ENCODE data around the gene ASS1. TPM values are rescaled to one million over a fixed set of nuclear protein-coding genes. Genes with fewer than 3 reads are reported as not detected.

ASS1 gene
- total and polyA plus RNA-seq, 2 donors (not counting 1 experiment from before 2014, with no cell fraction given), result 44.7 to 223 TPM

DNA sequence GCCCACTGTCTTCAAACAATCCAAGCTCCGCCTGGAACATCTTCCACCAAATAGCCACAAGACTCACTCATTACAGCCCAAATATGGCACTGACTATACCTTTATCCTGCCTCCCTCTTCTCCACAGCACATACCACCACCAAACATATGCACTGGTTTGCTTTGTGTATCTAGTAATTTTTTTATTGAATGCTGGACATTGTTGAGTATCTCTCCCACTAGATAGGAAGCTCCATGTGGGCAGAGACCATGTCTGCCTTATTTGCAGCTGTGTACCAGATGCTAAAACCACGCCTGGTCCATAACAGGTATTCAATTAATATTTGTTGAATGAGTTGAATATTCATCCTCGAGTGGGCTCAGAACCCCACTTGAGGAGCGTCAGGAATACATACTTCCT lies 67.4 kb downstream of the ASS1 start:
- peaks cover 6% of the 10 kb centered on the region for H3K27me3 ChIP-seq (ENCODE audit: control insufficient read depth, insufficient read depth, low read length)
- no peaks in the 10 kb centered on the region for H4K20me1 ChIP-seq (ENCODE audit: control insufficient read depth, extremely low read depth, insufficient read depth, low read length)
- H3K4me1 ChIP-seq (ENCODE audit: control insufficient read depth, extremely low read depth, insufficient read depth, low read length), result no peaks in the 10 kb centered on the region
- H3K4me3 ChIP-seq (replicated peaks in 1 of 4; ENCODE audit: control extremely low read depth in 1 of 4, insufficient read depth in 1 of 4, low read depth in 3 of 4, low read length in 4 of 4), result no peak overlapping the region
- no peak overlapping the region for H2AFZ ChIP-seq (ENCODE audit: low read length)
- H3K9me3 ChIP-seq (ENCODE audit: control insufficient read depth, insufficient read depth, low read depth, low read length), result no peaks in the 10 kb centered on the region
- no peak overlapping the region for H3K9ac ChIP-seq (ENCODE audit: insufficient read depth, low read length)
- H3K4me2 ChIP-seq (ENCODE audit: extremely low read depth, insufficient read depth, low read length), result no peak overlapping the region
- TF ChIP-seq EZH2 (IDR thresholded peaks at IDR 0.05; ENCODE audit: low read length, missing control alignments), result no peak
- TF ChIP-seq, protein P1, sequence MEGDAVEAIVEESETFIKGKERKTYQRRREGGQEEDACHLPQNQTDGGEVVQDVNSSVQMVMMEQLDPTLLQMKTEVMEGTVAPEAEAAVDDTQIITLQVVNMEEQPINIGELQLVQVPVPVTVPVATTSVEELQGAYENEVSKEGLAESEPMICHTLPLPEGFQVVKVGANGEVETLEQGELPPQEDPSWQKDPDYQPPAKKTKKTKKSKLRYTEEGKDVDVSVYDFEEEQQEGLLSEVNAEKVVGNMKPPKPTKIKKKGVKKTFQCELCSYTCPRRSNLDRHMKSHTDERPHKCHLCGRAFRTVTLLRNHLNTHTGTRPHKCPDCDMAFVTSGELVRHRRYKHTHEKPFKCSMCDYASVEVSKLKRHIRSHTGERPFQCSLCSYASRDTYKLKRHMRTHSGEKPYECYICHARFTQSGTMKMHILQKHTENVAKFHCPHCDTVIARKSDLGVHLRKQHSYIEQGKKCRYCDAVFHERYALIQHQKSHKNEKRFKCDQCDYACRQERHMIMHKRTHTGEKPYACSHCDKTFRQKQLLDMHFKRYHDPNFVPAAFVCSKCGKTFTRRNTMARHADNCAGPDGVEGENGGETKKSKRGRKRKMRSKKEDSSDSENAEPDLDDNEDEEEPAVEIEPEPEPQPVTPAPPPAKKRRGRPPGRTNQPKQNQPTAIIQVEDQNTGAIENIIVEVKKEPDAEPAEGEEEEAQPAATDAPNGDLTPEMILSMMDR (conservative IDR thresholded peaks at IDR 0.05 in 1 of 2, IDR thresholded peaks at IDR 0.05 in 1 of 2; ENCODE audit: low read depth in 1 of 2, low read length in 2 of 2), result no peak
- DNase-seq (ENCODE audit: low read depth in 2 of 2), result no peak
- no peaks in the 10 kb centered on the region for H3K79me2 ChIP-seq (ENCODE audit: control insufficient read depth, insufficient read depth, low read length)
- no peak overlapping the region for H3K27ac ChIP-seq (ENCODE audit: insufficient read depth, low read length)
- H3K36me3 ChIP-seq (ENCODE audit: control insufficient read depth, insufficient read depth, low read length), result no peaks in the 10 kb centered on the region

DNA sequence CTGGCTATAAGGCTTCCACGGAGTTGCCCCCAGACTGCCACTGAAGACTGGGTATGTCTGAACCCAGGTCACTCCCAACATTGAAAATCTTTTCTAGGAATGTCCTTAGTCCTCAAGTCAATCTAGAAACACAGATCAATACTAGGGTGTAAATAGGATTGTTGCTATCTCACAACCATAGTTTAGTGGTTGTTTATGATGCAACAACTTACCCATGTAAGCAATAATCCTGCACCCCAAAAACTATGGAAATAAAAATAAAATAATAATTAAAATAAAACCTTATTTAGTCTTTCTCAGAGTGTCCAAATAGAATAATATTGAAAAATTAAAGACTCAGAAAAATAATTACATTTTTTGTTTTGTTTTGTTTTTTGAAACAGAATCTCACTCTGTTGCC lies 68.3 kb downstream of the ASS1 start:
- H3K4me2 ChIP-seq (ENCODE audit: extremely low read depth, insufficient read depth, low read length), result no peak overlapping the region
- H3K4me3 ChIP-seq (replicated peaks in 1 of 4; ENCODE audit: control extremely low read depth in 1 of 4, insufficient read depth in 1 of 4, low read depth in 3 of 4, low read length in 4 of 4), result no peak overlapping the region
- H3K27ac ChIP-seq (ENCODE audit: insufficient read depth, low read length), result no peak overlapping the region
- no peaks in the 10 kb centered on the region for H3K4me1 ChIP-seq (ENCODE audit: control insufficient read depth, extremely low read depth, insufficient read depth, low read length)
- no peak overlapping the region for H2AFZ ChIP-seq (ENCODE audit: low read length)
- H3K9ac ChIP-seq (ENCODE audit: insufficient read depth, low read length), result no peak overlapping the region
- no peaks in the 10 kb centered on the region for H4K20me1 ChIP-seq (ENCODE audit: control insufficient read depth, extremely low read depth, insufficient read depth, low read length)
- H3K9me3 ChIP-seq (ENCODE audit: control insufficient read depth, insufficient read depth, low read depth, low read length), result no peaks in the 10 kb centered on the region
- no peaks in the 10 kb centered on the region for H3K79me2 ChIP-seq (ENCODE audit: control insufficient read depth, insufficient read depth, low read length)
- DNase-seq (ENCODE audit: low read depth in 2 of 2), result no peak
- H3K27me3 ChIP-seq (ENCODE audit: control insufficient read depth, insufficient read depth, low read length), result peaks cover 6% of the 10 kb centered on the region
- TF ChIP-seq, protein P1 (conservative IDR thresholded peaks at IDR 0.05 in 1 of 2, IDR thresholded peaks at IDR 0.05 in 1 of 2; ENCODE audit: low read depth in 1 of 2, low read length in 2 of 2), result no peak
- TF ChIP-seq EZH2 (IDR thresholded peaks at IDR 0.05; ENCODE audit: low read length, missing control alignments), result no peak
- H3K36me3 ChIP-seq (ENCODE audit: control insufficient read depth, insufficient read depth, low read length), result no peaks in the 10 kb centered on the region

DNA sequence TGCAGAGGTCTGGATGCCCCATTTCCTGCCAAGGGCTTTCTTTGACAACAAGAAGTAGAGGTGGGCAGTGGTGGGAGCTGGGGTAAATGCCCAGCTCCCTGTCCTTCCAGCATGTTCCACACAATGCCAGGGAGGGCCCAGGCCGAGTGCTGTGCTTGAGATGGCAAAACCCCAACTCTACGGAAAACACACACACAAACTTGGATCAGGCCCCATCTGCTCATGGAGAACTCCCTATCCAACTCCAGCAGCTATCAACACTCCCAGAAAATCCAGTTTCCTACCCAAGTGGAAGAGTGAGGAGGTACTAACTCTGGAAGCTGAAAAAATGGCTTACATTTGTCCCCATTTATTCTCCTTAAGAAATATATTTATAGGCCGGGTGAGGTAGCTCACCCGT lies 73.5 kb downstream of the ASS1 start:
- Histone ChIP-seq H3K9ac (ENCODE audit: insufficient read depth, low read length) (no peak overlapping the region), H4K20me1 (ENCODE audit: control insufficient read depth, extremely low read depth, insufficient read depth, low read length) (no peaks in the 10 kb centered on the region), H3K27me3 (ENCODE audit: control insufficient read depth, insufficient read depth, low read length) (peaks cover 4% of the 10 kb centered on the region), H3K27ac (ENCODE audit: insufficient read depth, low read length) (no peak overlapping the region), H3K9me3 (ENCODE audit: control insufficient read depth, insufficient read depth, low read depth, low read length) (no peaks in the 10 kb centered on the region), H3K4me3 (replicated peaks in 1 of 4; ENCODE audit: control extremely low read depth in 1 of 4, insufficient read depth in 1 of 4, low read depth in 3 of 4, low read length in 4 of 4) (no peak overlapping the region), H3K4me2 (ENCODE audit: extremely low read depth, insufficient read depth, low read length) (no peak overlapping the region), H2AFZ (ENCODE audit: low read length) (no peak overlapping the region), H3K4me1 (ENCODE audit: control insufficient read depth, extremely low read depth, insufficient read depth, low read length) (no peaks in the 10 kb centered on the region), H3K79me2 (ENCODE audit: control insufficient read depth, insufficient read depth, low read length) (no peaks in the 10 kb centered on the region), H3K36me3 (ENCODE audit: control insufficient read depth, insufficient read depth, low read length) (no peaks in the 10 kb centered on the region)
- TF ChIP-seq, protein P1 (conservative IDR thresholded peaks at IDR 0.05 in 1 of 2, IDR thresholded peaks at IDR 0.05 in 1 of 2; ENCODE audit: low read depth in 1 of 2, low read length in 2 of 2), result no peak
- TF ChIP-seq EZH2 (IDR thresholded peaks at IDR 0.05; ENCODE audit: low read length, missing control alignments), result no peak
- no peak for DNase-seq (ENCODE audit: low read depth in 2 of 2)

Measured in fibroblast of lung (primary cell).